ENCODE results near the gene MSRB3. TPM values are rescaled to one million over a fixed set of nuclear protein-coding genes. Genes with fewer than 3 reads are reported as not detected.

Gene MSRB3
- total and polyA plus RNA-seq, 2 donors (not counting 1 experiment from before 2014, with no cell fraction given), result not detected

GRCh38 chr12:65430571-65431306 is 152.3 kb downstream of the MSRB3 start:
- Histone ChIP-seq H3K79me2 (ENCODE audit: control insufficient read depth, insufficient read depth, low read length) (no peaks in the 10 kb centered on the region), H3K9me3 (ENCODE audit: control extremely low read depth in 1 of 3, control insufficient read depth in 2 of 3, insufficient read depth in 1 of 3, low read length in 2 of 3) (peaks cover 0 to 10% (median 0%) of the 10 kb centered on the region in 3 donors), H3K4me3 (ENCODE audit: control extremely low read depth in 1 of 5, extremely low read depth in 1 of 5, insufficient read depth in 1 of 5, low read depth in 2 of 5, low read length in 4 of 5) (no peak overlapping the region), H3K27ac (ENCODE audit: low read length in 2 of 2) (no peak overlapping the region), H2AFZ (ENCODE audit: insufficient read depth, low read depth, low read length, poor library complexity, severe bottlenecking) (no peak overlapping the region), H3K36me3 (replicated peaks in 1 of 2; ENCODE audit: control extremely low read depth in 1 of 2, control insufficient read depth in 1 of 2, extremely low read depth in 1 of 2, insufficient read depth in 2 of 2, low read length in 1 of 2) (no peaks in the 10 kb centered on the region), H3K4me1 (ENCODE audit: control insufficient read depth in 2 of 2, insufficient read depth in 2 of 2, low read length in 2 of 2) (no peaks in the 10 kb centered on the region), H3K27me3 (replicated peaks in 1 of 4; ENCODE audit: control extremely low read depth in 1 of 4, control insufficient read depth in 3 of 4, insufficient read depth in 4 of 4, low read length in 3 of 4) (no peaks in the 10 kb centered on the region), H4K20me1 (ENCODE audit: control insufficient read depth, insufficient read depth, low read length, poor library complexity, severe bottlenecking) (no peaks in the 10 kb centered on the region), H3K4me2 (replicated peaks; ENCODE audit: low read depth, low read length, poor library complexity, severe bottlenecking) (no peak overlapping the region), H3K9ac (ENCODE audit: low read length) (no peak overlapping the region)
- H3K9me3 Mint-ChIP-seq (ENCODE audit: insufficient read depth), result peaks cover 2% of the 10 kb centered on the region
- H3K4me1 Mint-ChIP-seq, result no peaks in the 10 kb centered on the region
- no CpG with 5 or more reads among the region's 3 CpGs for WGBS (ENCODE audit: insufficient coverage)
- no peak for TF ChIP-seq EZH2 (IDR thresholded peaks at IDR 0.05; ENCODE audit: borderline replicate concordance, insufficient read depth, low read depth, low read length, poor library complexity, severe bottlenecking)
- no peak for TF ChIP-seq CTCF (IDR thresholded peaks at IDR 0.05)
- ATAC-seq (ENCODE audit: low read depth), result no peak
- POLR2A ChIA-PET, result no interaction called here
- CTCF ChIA-PET, result no interaction called here
- H3K27ac Mint-ChIP-seq, result no peak overlapping the region
- intact Hi-C loops (cut with micrococcal nuclease), result no loop called here
- no peak overlapping the region for H3K4me3 Mint-ChIP-seq
- H3K27me3 Mint-ChIP-seq, result no peaks in the 10 kb centered on the region
- no peak for DNase-seq

GRCh38 chr12:65432114-65432513 is 153.6 kb downstream of the MSRB3 start:
- intact Hi-C loops (cut with micrococcal nuclease), result no loop called here
- Mint-ChIP-seq H3K4me3 (no peak overlapping the region), H3K4me1 (no peaks in the 10 kb centered on the region), H3K9me3 (ENCODE audit: insufficient read depth) (no peaks in the 10 kb centered on the region), H3K27me3 (no peaks in the 10 kb centered on the region), H3K27ac (no peak overlapping the region)
- ChIA-PET POLR2A (no interaction called here), CTCF (interaction anchor here (0.8 kb wide), 1 partner anchor 14 kb away, joined by 3 read pairs; no protein-coding TSS in a partner anchor)
- Histone ChIP-seq H3K79me2 (ENCODE audit: control insufficient read depth, insufficient read depth, low read length) (no peaks in the 10 kb centered on the region), H3K9me3 (ENCODE audit: control extremely low read depth in 1 of 3, control insufficient read depth in 2 of 3, insufficient read depth in 1 of 3, low read length in 2 of 3) (peaks cover 0 to 7% (median 0%) of the 10 kb centered on the region in 3 donors), H3K27me3 (replicated peaks in 1 of 4; ENCODE audit: control extremely low read depth in 1 of 4, control insufficient read depth in 3 of 4, insufficient read depth in 4 of 4, low read length in 3 of 4) (no peaks in the 10 kb centered on the region), H4K20me1 (ENCODE audit: control insufficient read depth, insufficient read depth, low read length, poor library complexity, severe bottlenecking) (no peaks in the 10 kb centered on the region), H3K4me3 (ENCODE audit: control extremely low read depth in 1 of 5, extremely low read depth in 1 of 5, insufficient read depth in 1 of 5, low read depth in 2 of 5, low read length in 4 of 5) (no peak overlapping the region), H3K4me2 (replicated peaks; ENCODE audit: low read depth, low read length, poor library complexity, severe bottlenecking) (no peak overlapping the region), H3K9ac (ENCODE audit: low read length) (no peak overlapping the region), H3K27ac (ENCODE audit: low read length in 2 of 2) (no peak overlapping the region), H2AFZ (ENCODE audit: insufficient read depth, low read depth, low read length, poor library complexity, severe bottlenecking) (no peak overlapping the region), H3K36me3 (replicated peaks in 1 of 2; ENCODE audit: control extremely low read depth in 1 of 2, control insufficient read depth in 1 of 2, extremely low read depth in 1 of 2, insufficient read depth in 2 of 2, low read length in 1 of 2) (no peaks in the 10 kb centered on the region), H3K4me1 (ENCODE audit: control insufficient read depth in 2 of 2, insufficient read depth in 2 of 2, low read length in 2 of 2) (no peaks in the 10 kb centered on the region)
- ATAC-seq (ENCODE audit: low read depth), result no peak
- TF ChIP-seq CTCF (IDR thresholded peaks at IDR 0.05) (no peak), EZH2 (IDR thresholded peaks at IDR 0.05; ENCODE audit: borderline replicate concordance, insufficient read depth, low read depth, low read length, poor library complexity, severe bottlenecking) (no peak)
- no peak for DNase-seq

Data from B cell (primary cell).